GM19238 (cell line): ENCODE results near the gene IRF6.

Source experiments
- DNase-seq: peaks from one replicate; pipeline ENCODE4 v3.0.0; 2011; ENCODE audit warnings: low spot score; ENCODE audit not compliant: insufficient read length

The IRF6 gene

DNA sequence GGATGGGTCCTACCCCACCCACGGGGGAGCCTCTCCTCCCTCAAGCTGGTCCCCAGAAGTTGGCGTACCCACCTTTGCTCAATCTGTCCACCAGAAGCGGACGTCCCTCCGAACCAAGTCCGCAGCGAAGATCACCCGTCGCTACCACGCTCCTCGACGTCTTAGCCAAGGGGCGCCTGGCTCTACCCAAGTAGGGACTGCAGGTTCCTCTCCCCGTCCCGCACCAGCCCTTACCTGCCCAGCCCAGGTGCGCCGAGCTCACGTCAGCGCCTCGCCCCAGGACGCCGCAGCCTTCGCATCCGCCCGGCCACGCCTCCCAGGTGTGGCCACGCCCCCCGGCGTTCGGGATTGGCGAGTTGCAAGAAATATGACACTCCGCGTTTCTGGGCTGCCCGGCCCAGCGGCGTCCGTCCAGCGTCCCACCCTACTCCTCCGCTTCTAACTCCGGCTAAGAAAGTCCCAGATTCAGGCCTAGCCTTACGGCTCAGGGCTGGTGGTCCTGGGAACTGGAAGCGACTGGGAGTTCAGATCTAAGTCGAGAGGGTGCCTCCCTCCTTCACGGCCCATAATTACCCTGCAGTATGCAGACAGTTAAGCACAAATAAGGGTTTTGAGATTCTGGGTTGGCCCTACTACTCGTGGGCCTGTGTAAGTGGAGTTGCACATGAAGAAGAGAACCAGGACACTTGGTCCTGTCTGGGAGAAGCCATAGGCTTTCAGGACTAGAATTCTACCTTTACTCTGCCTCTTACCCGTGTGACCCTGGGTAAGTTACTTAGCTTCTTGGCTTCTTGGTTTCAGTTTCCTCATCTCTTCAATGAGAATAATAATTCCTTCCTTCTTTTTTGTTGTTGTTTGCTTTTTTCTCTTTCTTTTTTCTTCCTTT lies at the start of gene IRF6:
TSS of gene IRF6 (minus strand) at position 268 of the 886 bp plus-strand sequence. CDS start 4,729 bp downstream, outside the sequence.
- peak; percentile 46 for DNase-seq

DNA sequence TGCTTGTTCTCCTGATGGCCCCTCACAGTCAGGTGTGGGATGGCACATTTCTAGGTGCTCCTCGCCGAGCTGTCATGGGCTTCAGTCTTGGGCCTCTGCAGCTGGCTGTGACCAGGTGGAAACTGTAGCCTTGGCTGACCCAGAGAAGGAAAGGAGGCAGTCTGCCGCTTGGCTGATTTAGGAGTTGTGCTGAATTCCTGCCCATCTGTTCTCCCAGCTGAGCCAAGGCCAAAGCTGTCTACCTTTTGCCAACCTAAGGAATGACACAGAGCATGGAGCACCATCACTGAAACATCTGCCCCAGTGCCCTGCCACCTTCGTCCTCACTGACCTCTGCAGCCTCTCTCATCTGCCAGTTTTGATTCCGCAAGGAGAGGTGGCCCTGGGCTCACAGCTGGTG lies 49.7 kb upstream of the IRF6 start:
- DNase-seq, result no peak

DNA sequence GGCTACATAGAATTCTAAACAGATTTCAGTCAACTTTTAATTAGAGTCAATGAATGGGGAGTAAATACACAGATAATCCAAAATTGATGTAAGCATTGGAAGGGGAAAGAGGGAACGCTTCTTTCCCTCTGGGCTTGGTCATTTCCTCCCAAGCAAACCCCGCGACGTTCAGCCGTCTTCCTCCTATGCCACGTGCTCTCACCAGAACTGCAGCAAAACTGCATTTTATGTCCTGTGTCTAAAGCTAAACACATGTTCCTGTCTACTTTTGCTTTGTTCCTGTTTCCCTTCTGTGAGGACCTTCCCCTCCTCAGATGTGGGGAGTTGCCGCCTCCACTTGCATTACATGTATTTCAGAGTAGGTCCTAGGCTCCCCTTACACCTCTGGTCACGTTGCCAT lies 49.1 kb upstream of the IRF6 start:
- no peak for DNase-seq

DNA sequence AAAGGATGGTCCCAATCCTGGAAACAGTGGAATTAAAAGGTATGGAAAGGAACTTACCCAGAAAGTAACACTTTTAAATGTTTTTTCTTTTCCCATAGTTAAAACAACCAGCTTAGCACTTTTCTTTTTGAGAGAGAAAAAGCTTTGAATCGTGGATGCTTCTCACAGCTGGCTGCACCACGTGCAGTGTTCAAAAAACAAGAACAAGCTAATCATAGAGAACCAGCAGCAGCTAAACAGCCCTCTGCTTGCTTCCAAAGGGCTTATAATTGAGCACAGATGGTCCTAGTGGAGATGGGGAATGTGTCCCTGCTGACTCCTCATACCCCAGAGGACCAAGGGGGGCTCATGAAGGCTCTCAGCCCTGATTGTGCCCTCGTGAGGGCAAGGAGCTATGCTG lies 48.3 kb upstream of the IRF6 start:
- DNase-seq, result no peak

DNA sequence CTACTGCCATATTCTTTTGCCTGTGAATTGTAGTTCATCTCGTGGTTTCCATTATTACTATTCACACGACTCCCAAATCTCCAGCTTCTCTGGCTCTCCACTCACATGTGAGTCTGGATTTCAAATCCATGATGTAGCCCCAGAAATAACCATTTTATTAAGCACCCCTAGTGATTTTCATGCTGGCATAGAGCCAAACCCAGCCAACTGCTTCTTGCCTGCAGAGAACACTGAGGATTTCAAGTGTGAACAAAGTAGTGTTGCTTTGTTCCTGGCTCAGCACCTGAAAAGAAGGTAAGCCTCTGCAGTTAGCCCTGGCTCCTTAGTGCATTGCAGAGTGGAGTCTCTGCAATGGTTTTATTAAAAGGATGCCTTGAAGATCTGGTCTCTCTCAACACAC lies 47.7 kb upstream of the IRF6 start:
- DNase-seq, result no peak

DNA sequence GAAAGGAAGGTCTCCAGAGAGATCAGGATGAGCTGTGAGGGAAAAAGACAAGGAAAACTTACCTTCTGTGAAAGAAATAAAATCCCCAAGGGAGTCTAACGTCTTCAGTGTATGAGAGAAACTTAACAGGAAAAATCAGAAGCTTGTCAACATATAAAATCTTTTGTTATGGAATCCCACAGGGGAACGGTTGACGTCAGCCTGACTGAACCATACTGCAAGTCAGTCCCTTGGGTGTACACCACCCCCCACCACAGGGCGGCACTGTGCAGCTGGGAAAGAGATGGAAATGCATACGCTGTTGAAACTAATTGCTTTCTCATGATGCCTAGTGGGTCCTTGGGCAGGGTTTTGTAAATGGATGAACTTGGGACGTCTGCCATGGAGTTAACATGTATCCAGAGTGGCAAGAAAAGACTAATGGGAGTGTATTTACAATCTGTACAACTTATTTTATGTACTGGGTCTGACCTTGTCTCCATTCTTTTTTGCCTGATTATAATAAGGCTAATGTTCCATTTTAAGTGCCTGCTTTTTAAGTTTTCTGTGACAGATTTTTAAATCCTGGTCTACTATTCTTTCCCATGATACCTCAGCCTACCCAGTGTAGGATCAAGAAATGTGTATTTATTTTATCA lies 44.5 kb upstream of the IRF6 start:
- DNase-seq, result no peak

DNA sequence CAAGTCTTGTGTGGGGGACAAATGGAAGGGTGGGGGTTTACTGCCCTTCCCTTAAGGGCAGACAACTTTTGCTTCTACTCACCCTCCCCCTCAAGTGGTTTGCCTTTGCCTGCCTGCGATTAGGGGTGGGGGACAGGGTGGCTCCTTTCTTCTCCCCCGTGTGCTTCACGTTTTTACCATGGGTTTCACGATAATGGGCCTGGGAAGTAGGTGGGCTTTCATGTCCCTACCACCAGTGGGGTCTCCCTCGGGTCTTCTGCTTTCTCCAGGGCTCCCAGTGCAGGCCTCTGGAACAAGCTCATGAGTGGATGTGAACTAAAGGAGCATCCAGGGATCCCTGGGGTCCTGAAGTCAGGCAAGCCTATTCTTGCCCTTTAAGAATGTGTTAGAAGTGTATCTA lies 43.4 kb upstream of the IRF6 start:
- DNase-seq, result no peak

DNA sequence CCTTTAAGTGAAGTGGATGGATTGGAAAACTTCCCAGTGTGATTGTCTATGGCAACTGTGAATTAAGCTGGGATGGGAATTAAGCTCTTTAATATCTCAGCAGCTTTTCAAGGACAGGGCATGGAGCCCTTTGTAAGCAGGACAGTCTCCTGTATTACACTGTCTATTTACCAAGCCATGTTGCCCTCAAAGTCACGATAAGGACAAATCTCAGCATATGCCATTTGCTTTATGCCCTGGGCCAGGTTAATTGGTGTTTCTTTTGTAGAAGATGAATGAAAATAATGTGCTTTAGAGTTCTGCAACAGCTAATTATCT lies 39.4 kb upstream of the IRF6 start:
- DNase-seq, result no peak

DNA sequence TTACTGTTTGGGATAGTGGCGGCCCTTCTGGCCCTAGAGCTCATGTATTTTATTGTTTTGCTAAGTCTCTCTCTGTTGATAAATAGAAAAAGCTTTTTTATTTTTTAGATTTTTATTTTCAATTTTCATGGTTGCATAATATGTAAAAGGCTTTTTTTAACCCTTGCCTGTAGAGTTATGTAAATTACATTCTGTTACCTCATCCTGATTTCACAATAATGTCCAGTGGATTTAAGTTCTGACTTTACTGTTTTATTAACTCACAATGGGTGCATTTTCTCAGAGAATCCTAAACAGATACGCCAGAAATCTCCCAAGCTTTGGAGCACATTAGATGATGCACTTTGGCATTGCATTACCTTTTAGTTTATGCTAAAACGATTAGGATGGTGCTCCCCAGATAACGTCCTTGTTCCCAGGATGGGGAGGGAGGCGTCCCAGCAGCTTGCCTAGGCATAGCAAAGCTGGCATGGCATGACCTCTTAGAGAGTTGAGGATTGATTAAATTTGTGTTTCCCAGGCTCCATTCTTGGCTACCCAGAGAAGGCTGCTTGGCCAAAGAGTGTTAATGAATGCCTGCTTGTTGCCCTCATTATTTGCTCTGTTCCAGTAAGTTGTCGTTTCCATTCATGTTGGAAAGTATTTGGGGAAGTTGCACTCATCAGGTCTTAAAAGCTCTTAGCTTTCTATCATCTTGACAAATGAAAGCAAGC lies 38.9 kb upstream of the IRF6 start:
- no peak for DNase-seq

DNA sequence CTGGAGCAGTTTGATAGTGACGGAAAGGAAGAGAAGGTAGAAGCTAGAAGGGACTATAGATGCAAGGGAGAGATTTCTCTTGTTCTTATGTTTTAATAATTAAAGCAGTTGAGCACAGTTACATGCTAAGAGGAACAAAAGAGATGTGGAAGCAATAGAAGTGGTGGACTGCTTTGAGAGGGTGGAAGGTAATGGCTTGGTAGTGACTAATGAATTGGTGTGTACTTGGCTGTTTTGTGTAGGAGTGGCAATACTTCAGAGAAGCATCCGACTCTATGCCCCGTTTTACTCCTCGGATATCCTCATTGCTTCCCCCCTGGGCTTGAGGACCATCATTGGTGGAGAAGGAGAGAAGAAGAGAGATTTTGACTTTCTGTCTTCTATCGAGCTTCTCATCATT lies 34.7 kb upstream of the IRF6 start:
- no peak for DNase-seq

DNA sequence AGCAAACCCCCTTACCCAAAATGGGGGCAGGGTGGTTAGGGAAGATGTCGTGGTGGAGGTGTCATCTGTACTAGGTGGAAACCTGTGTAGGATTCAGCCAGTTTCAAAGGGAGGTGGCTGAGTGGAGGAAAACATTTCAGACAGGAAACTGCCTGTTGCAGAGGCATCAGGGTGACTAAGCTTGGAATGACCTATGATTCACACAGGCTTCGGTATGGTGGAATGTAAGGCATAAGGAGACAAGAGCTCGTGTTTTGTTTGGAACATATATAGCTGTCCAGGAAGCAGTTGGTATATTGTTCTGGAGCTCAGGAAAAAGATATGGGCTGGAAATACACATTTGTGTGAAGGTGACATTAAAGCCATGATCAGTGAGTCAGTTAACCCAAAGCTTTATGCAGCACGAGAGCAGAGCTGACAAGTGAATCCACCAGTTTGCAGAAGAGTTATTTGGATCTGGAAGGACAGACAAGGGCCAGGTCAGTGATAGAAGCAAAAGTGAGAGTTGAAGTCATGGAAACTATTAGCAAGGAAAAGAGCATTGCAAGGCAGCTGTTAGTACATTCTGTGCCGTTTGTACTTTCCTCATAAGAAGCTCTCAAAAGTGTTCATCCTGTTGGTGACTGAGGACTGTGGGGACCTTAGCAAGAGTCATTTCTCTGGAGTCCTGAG lies 34.1 kb upstream of the IRF6 start:
- no peak for DNase-seq

DNA sequence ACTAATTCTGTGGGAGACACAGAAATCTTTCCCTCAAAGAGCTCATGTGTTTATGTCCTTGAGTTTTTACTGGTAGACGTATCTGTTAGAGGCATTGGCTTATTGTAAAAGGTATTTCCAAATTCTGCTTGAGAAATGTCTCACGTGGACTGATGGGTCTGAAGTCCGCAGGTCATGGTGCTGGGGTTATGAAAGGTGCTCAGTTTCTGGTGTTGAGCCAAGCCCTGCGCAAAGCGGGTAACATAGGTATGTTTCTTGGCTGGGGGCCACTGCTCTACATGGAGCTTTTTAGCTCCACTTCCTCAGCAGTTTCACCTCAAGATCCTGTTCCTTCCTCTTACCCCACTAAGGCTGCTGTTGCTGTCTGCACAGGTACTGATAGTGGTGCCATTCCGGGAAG lies 32.6 kb upstream of the IRF6 start:
- DNase-seq, result no peak

DNA sequence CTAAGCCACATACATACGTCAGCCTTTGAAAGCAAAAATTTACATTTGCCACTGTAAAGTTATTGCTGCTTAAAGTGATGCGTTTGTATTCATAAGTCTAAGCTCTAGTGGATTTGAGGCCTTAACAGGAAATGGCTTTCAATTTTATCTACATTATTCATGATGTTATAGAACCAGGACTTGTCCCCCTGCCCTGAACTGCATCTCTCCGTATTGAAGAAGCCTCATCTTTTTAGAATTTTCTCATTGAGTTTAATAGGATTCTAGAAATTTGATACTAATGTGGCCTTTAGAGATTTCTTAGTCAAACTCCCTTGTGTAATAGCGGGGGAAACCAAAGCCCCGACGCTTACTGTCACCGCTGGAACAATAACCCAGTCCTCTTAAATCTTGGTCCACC lies 31.7 kb upstream of the IRF6 start:
- no peak for DNase-seq

DNA sequence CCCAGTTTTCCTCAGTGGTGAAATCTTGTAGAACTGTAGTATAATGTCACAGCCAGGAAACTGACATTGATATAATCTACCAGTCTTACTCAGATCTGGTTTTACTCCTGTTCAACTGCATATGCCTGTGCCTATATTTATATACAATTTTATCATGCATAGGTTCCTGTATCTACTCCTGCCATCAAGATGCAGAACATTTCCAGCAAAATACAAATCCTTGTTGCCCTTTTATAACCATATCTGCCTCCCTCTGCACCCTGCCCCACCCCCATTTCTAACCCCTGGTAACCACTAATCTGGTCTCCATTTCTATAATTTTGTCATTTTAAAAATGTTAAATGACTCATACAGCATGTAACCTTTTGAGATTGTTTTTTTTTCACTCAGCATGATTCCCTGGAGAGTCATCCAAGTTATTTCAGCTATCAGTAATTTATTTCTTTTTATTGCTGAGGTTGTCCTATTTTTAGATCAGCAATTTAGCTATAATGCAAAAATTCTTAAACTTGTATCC lies 29.9 kb upstream of the IRF6 start:
- no peak for DNase-seq

DNA sequence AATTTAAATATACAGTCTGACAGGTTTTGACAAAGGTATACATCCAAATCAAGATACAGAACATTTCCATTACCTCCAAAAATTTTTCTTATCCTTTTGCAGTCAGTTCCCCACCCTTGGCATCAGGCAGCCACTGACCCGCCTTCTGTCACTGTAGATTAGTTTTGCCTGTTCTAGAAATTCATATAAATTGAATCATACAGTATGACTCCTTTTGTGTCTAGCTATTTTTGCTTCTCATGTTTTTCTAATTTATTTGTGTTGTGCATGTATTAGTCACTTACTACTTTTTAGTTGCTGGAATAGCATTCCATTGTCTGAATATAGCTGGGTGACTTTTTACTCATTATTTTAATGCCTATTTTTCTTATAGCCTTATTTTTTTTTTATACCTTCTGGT lies 25.7 kb upstream of the IRF6 start:
- DNase-seq, result no peak

DNA sequence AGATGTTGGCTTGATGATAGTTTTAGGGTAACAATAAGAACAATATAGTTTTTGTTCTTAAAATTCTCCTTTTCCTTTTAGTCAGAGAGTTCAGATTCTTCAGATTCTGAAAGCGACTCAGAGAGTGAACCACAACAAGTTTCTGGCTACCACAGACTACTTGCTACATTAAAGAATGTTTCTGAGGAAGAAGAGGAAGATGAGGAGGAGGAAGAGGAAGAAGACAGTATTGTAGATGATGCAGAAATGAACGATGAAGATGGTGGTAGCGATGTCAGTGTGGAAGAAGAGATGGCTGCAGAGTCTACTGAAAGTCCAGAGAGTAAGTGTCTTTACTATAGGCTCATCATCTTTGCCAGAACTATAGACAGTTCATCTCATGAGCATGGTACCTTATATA lies 24.8 kb upstream of the IRF6 start:
- no peak for DNase-seq

DNA sequence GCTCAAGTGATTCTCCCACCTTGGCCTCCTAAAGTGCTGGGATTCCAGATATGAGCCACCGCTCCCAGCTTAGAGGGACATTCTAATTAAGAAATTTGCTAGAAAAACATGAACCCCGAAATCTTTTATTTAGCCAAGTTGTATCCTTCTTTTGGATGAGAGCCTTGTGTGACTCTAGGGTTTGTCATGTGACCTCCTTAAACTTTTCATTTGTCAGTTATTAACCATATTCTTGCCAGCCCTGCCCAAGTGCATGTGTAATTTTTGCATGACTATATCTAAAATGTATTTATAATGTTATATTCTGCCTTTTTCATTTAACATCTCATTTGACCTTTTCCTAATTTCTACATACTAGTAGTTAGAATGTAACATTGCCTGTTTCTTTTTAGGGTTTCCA lies 23.8 kb upstream of the IRF6 start:
- no peak for DNase-seq

DNA sequence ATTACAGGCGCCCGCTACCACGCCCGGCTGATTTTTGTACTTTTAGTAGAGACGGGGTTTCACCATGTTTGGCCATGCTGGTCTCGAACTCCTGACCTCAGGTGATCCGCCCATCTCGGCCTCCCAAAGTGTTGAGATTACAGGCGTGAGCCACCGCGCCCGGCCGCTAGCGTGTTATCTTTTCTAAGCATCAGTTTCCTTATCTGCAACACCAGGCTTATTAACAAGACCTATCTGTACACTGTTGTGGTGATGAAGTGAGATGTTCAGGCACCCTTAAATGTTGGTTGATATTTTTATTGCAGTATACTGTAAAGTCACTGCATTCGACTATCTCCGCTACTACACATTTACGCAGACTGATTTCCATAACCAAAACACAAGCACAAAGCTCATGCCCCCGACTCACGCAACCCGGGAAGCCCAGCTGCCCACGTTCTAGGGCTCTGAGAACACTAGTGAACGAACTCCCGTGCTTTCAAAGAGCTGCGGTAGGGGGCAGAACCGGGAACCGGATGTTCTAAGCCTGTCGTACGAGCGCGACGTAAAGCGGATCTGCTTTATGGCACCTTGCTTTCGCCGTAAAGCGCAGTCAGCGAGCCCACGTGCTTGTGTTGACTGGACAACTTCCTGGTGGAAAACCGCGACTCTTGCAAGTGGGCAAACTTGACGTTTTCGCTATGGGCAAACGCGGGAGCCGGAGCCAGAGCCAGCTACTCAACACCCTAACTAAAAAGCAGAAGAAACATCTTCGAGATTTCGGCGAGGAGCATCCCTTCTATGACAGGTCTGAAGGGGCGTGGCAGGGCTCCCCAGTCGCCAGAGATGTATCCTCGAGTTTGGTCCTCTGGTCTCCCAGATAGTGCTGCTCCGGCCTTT lies 21.7 kb upstream of the IRF6 start, which contains the start of gene UTP25:
TSS of gene UTP25 (plus strand) at position 589 of the 879 bp plus-strand sequence. CDS start at position 681, 92 bp downstream.
- peak; percentile 62 for DNase-seq

DNA sequence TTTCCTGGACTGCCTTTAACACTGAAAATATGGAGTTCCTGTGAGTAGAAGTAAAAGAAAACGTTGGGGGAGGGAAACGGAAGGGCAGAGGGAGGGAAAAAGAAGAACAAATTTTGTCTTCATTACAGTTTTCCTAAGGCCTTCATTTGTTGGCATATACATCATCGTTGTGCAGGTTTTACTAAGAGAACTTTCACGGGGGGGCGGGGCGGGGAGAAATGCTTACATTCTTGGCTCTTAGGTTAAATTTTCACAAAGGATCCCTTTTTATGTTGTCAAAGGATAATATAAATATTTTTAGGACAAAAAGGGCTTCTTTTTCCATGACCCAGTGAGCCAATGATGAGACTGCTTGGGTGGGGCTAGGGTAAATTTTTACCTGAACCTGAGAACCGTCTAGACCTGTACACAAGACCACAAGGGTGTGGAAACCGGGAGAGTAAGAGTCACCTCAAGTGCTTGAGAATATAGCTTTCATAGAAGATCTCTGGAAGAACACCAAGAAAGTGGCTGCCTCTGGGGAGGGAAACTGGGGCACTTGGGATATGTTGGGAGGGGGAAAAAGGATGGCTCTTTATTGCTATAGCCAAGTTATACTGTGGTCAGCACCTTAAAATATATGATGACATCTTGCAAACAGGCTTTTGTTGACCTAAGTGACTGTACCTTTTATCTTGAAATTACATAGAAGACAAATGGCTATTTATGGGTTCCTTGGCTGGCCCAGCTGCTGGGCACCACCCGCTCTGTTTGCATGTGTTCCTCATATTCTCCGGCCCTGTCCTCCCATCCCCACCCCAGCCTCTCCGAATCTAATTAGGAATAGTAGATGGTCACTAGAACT lies 19.9 kb upstream of the IRF6 start:
- DNase-seq, result no peak
